CD14-positive monocyte (primary cell): Measurements from ENCODE around the gene RPL23. TPM values are rescaled to one million over a fixed set of nuclear protein-coding genes. Genes with fewer than 3 reads are reported as not detected.
A peak's percentile ranks its signal among the peaks of the same experiment; 100 is the strongest.

Source experiments
- DNase-seq, 3 donors: peaks; one replicate each; pipeline ENCODE4 v3.0.0-alpha.2; 2011 to 2022
- H2AFZ ChIP-seq: 2 replicates; pipeline ENCODE4 v1.6.0; 2012; ENCODE audit warnings: mild to moderate bottlenecking, low read depth, low read length, inconsistent platforms; ENCODE audit not compliant: insufficient read depth, poor library complexity, severe bottlenecking
- H3K27ac ChIP-seq, 2 donors: 1 replicate in 1 of 2; 2 replicates in 1 of 2; pipeline ENCODE4 v1.5.1; 2012 to 2013; ENCODE audit warnings: low read length in 2 of 2, control low read depth in 1 of 2, inconsistent platforms in 1 of 2, low read depth in 1 of 2, mild to moderate bottlenecking in 1 of 2
- H3K27me3 ChIP-seq, 2 donors: one replicate each; pipeline versions ENCODE4 v1.6.0 to v1.6.1; 2011 to 2013; ENCODE audit warnings: low read length in 2 of 2; ENCODE audit not compliant: control insufficient read depth in 2 of 2, insufficient read depth in 2 of 2
- H3K36me3 ChIP-seq, 2 donors: replicated peaks in 1 of 2; 1 replicate in 1 of 2; 2 replicates in 1 of 2; pipeline versions ENCODE4 v1.5.1 to v1.6.1; 2012 to 2013; ENCODE audit warnings: low read length in 2 of 2, control low read depth in 1 of 2, inconsistent platforms in 1 of 2, mild to moderate bottlenecking in 1 of 2; ENCODE audit not compliant: insufficient read depth in 2 of 2, control insufficient read depth in 1 of 2
- H3K4me1 ChIP-seq, 2 donors: 1 replicate in 1 of 2; 2 replicates in 1 of 2; pipeline versions ENCODE4 v1.5.1 to v1.6.1; 2012 to 2013; ENCODE audit warnings: low read length in 2 of 2, control low read depth in 1 of 2, inconsistent platforms in 1 of 2, mild to moderate bottlenecking in 1 of 2, moderate library complexity in 1 of 2; ENCODE audit not compliant: insufficient read depth in 2 of 2, control insufficient read depth in 1 of 2
- H3K4me2 ChIP-seq: replicated peaks from 2 replicates; pipeline ENCODE3; 2012; ENCODE audit warnings: low read length, moderate library complexity, mild to moderate bottlenecking; ENCODE audit not compliant: poor library complexity, severe bottlenecking; ENCODE audit errors: extremely low read depth
- H3K4me3 ChIP-seq, 3 experiments: fragments of 200-600 bp in 1 of 3; sonication (generic) in 1 of 3; replicated peaks in 1 of 3; 1 replicate in 2 of 3; 2 replicates in 1 of 3; pipeline ENCODE4 v1.5.1; 2011 to 2013; ENCODE audit warnings: low read length in 3 of 3, mild to moderate bottlenecking in 3 of 3, control low read depth in 2 of 3, low read depth in 2 of 3, inconsistent platforms in 1 of 3, moderate library complexity in 1 of 3
- H3K79me2 ChIP-seq: 2 replicates; pipeline ENCODE4 v1.6.0; 2012; ENCODE audit warnings: mild to moderate bottlenecking, control low read depth, inconsistent platforms, low read length, moderate library complexity; ENCODE audit not compliant: insufficient read depth
- H3K9ac ChIP-seq: 2 replicates; pipeline ENCODE4 v1.6.0; 2017; ENCODE audit warnings: low read length, mild to moderate bottlenecking; ENCODE audit not compliant: insufficient read depth, poor library complexity, severe bottlenecking
- H3K9me3 ChIP-seq, 2 donors: replicated peaks in 1 of 2; 1 replicate in 1 of 2; 2 replicates in 1 of 2; pipeline versions ENCODE4 v1.5.1 to v1.6.1; 2012 to 2013; ENCODE audit warnings: low read length in 2 of 2, control low read depth in 1 of 2; ENCODE audit not compliant: control insufficient read depth in 1 of 2, insufficient read depth in 1 of 2
- H4K20me1 ChIP-seq: 2 replicates; pipeline ENCODE4 v1.6.0; 2012; ENCODE audit warnings: mild to moderate bottlenecking, low read length, control low read depth, moderate library complexity; ENCODE audit not compliant: insufficient read depth
- H3K27ac Mint-ChIP-seq, 7 donors: one replicate each; pipeline ENCODE4 v1.8.0; 2020; ENCODE audit warnings: mild to moderate bottlenecking in 7 of 7, mixed read lengths in 7 of 7, moderate library complexity in 6 of 7, inconsistent platforms in 2 of 7
- H3K27me3 Mint-ChIP-seq, 3 donors: one replicate each; pipeline ENCODE4 v1.8.0; 2021 to 2022; ENCODE audit warnings: low read depth in 3 of 3, mild to moderate bottlenecking in 3 of 3, mixed read lengths in 3 of 3, moderate library complexity in 3 of 3, inconsistent platforms in 1 of 3
- H3K36me3 Mint-ChIP-seq, 2 donors: one replicate each; pipeline ENCODE4 v1.8.0; 2020; ENCODE audit warnings: mixed read lengths in 2 of 2, inconsistent platforms in 1 of 2, mild to moderate bottlenecking in 1 of 2
- H3K4me1 Mint-ChIP-seq: one replicate; pipeline ENCODE4 v1.8.0; 2020; ENCODE audit warnings: mild to moderate bottlenecking, mixed read lengths
- H3K4me3 Mint-ChIP-seq, 2 donors: one replicate each; pipeline ENCODE4 v1.8.0; 2020; ENCODE audit warnings: mild to moderate bottlenecking in 2 of 2, mixed read lengths in 2 of 2, moderate library complexity in 1 of 2
- H3K9me3 Mint-ChIP-seq, 7 donors: one replicate each; pipeline ENCODE4 v1.8.0; 2020 to 2022; ENCODE audit warnings: mixed read lengths in 7 of 7, mild to moderate bottlenecking in 6 of 7, moderate library complexity in 6 of 7, inconsistent platforms in 2 of 7
- WGBS: methylation state at CpG from one replicate; pipeline ENCODE4 v1.1.5; 2013; ENCODE audit warnings: missing lambda C conversion rate; ENCODE audit not compliant: insufficient coverage; 5-methylcytosine and 5-hydroxymethylcytosine counted together
- intact Hi-C, 2 donors: fragments of 100-400 bp; cut with micrococcal nuclease; formaldehyde crosslinking; loops; one replicate each; pipeline versions ENCODE4 v1.15.0 to v1.15.1; 2023
- polyA plus RNA-seq, 3 donors: library from polyadenylated mRNA; depleted of rRNA in 1 of 3; unstranded in 2 of 3; stranded (reverse) in 1 of 3; fragments of 300-500 nt in 2 of 3; fragments of >200 nt in 1 of 3; fragmentation: Illumina TruSeq in 2 of 3; gene quantifications; 1 replicate in 2 of 3; 2 replicates in 1 of 3; pipeline ENCODE4 v1.2.3, GENCODE V29; 2012 to 2021
- TF ChIP-seq, protein P1 (sequence below): fragments of 200-600 bp; IDR thresholded peaks from one replicate; pipeline ENCODE4 v1.8.0; 2022; ENCODE audit warnings: antibody characterized with exemption, mild to moderate bottlenecking

The RPL23 gene
- polyA plus RNA-seq, 3 donors = 561 to 1,701 (median 618) TPM

DNA sequence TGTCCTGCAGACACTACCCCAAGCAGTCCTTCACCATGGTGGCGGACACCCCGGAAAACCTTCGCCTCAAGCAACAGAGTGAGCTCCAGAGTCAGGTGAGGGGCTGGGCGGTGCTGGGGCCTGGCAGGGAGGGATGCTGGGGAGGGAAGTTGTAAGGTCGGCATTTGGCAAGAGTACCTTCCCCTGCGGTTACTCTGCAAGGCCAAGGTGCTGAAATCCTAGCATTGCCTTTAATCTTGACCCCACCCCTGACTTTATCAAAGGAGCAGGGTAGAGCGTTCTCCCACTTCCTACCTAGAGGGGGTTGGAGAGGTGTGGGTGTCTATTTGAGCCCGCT lies 36.9 kb upstream of the RPL23 start:
- no peaks in the 10 kb centered on the region for H3K9me3 ChIP-seq
- intact Hi-C loops = no loop called here

GRCh38 chr17:38889745-38890409 lies 36.4 kb upstream of the RPL23 start:
- no peaks in the 10 kb centered on the region for H3K9me3 Mint-ChIP-seq
- Histone ChIP-seq H3K79me2 (peaks cover 80% of the 10 kb centered on the region), H3K27ac (peak overlapping the region in 1 of 2 donors; percentile 26), H3K9ac (peak overlapping the region; percentile 21), H3K27me3 (no peaks in the 10 kb centered on the region), H3K9me3 (no peaks in the 10 kb centered on the region), H3K4me1 (peaks cover 9 to 15% of the 10 kb centered on the region in 2 donors), H4K20me1 (peaks cover 100% of the 10 kb centered on the region), H3K4me3 (no peak overlapping the region), H3K36me3 (peaks cover 88 to 99% of the 10 kb centered on the region in 2 donors), H2AFZ (no peak overlapping the region), H3K4me2 (no peak overlapping the region)
- DNase-seq = no peak
- intact Hi-C loops = no loop called here
- peaks cover 71 to 97% of the 10 kb centered on the region in 2 donors for H3K36me3 Mint-ChIP-seq
- H3K4me1 Mint-ChIP-seq = peaks cover 28% of the 10 kb centered on the region
- TF ChIP-seq, protein P1, sequence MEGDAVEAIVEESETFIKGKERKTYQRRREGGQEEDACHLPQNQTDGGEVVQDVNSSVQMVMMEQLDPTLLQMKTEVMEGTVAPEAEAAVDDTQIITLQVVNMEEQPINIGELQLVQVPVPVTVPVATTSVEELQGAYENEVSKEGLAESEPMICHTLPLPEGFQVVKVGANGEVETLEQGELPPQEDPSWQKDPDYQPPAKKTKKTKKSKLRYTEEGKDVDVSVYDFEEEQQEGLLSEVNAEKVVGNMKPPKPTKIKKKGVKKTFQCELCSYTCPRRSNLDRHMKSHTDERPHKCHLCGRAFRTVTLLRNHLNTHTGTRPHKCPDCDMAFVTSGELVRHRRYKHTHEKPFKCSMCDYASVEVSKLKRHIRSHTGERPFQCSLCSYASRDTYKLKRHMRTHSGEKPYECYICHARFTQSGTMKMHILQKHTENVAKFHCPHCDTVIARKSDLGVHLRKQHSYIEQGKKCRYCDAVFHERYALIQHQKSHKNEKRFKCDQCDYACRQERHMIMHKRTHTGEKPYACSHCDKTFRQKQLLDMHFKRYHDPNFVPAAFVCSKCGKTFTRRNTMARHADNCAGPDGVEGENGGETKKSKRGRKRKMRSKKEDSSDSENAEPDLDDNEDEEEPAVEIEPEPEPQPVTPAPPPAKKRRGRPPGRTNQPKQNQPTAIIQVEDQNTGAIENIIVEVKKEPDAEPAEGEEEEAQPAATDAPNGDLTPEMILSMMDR = no peak
- WGBS = 79% methylated on average over 8 of the region's 12 CpGs
- no peak overlapping the region for H3K4me3 Mint-ChIP-seq
- H3K27me3 Mint-ChIP-seq = no peaks in the 10 kb centered on the region
- H3K27ac Mint-ChIP-seq = peak overlapping the region in 6 of 7 donors; percentile 46 to 88 (median 54)

More for the DNA sequence above, 36.9 kb upstream of the RPL23 start:
- H3K9me3 Mint-ChIP-seq = no peaks in the 10 kb centered on the region
- TF ChIP-seq, protein P1 = no peak
- H3K27ac ChIP-seq = peak overlapping the region in 1 of 2 donors; percentile 14
- no peak overlapping the region for H2AFZ ChIP-seq
- peak overlapping the region; percentile 21 for H3K9ac ChIP-seq
- H3K4me1 ChIP-seq = peaks cover 4 to 10% of the 10 kb centered on the region in 2 donors
- H3K4me3 ChIP-seq = no peak overlapping the region
- H3K36me3 ChIP-seq = peaks cover 84 to 99% of the 10 kb centered on the region in 2 donors
- no CpG with 5 or more reads among the region's 8 CpGs for WGBS
- H3K4me2 ChIP-seq = no peak overlapping the region
- no peaks in the 10 kb centered on the region for H3K27me3 ChIP-seq
- H3K79me2 ChIP-seq = peaks cover 75% of the 10 kb centered on the region
- H3K4me3 Mint-ChIP-seq = no peak overlapping the region
- peaks cover 67 to 95% of the 10 kb centered on the region in 2 donors for H3K36me3 Mint-ChIP-seq
- H3K27me3 Mint-ChIP-seq = peaks cover 0 to 1% (median 0%) of the 10 kb centered on the region in 3 donors
- H4K20me1 ChIP-seq = peaks cover 99% of the 10 kb centered on the region
- peak overlapping the region in 2 of 7 donors; percentile 46 to 88 for H3K27ac Mint-ChIP-seq
- H3K4me1 Mint-ChIP-seq = peaks cover 23% of the 10 kb centered on the region
- no peak for DNase-seq
